Esophagus muscularis mucosa (tissue), 4 donors: ENCODE measurements around the gene BTLA. TPM values are rescaled to one million over a fixed set of nuclear protein-coding genes. Genes with fewer than 3 reads are reported as not detected.

ENCODE experiments used
- DNase-seq: peaks from one replicate; pipeline ENCODE4 v3.0.0-alpha.2; 2017; ENCODE audit errors: extremely low spot score
- H3K27ac ChIP-seq, 4 donors: fragments of 200-600 bp; sonication (generic); replicated peaks in 1 of 4; 1 replicate in 3 of 4; 2 replicates in 1 of 4; pipeline ENCODE4 v1.5.1; 2016 to 2019; ENCODE audit warnings: mild to moderate bottlenecking in 1 of 4
- H3K27me3 ChIP-seq, 4 donors: fragments of 200-600 bp; sonication (generic); one replicate each; pipeline versions ENCODE4 v1.5.1 to v1.6.0; 2016 to 2019
- H3K36me3 ChIP-seq, 4 donors: fragments of 200-600 bp; sonication (generic); one replicate each; pipeline ENCODE4 v1.5.1; 2016 to 2019
- H3K4me1 ChIP-seq, 4 donors: fragments of 200-600 bp; sonication (generic); one replicate each; pipeline ENCODE4 v1.5.1; 2016 to 2019
- H3K4me3 ChIP-seq, 4 donors: fragments of 200-600 bp; sonication (generic); 1 replicate in 2 of 4; 2 replicates in 2 of 4; pipeline ENCODE4 v1.5.1; 2016 to 2019; ENCODE audit warnings: mild to moderate bottlenecking in 4 of 4, moderate library complexity in 1 of 4
- H3K9me3 ChIP-seq, 4 donors: fragments of 200-600 bp; sonication (generic); 1 replicate in 3 of 4; 2 replicates in 1 of 4; pipeline ENCODE4 v1.5.1; 2016 to 2019
- CTCF ChIP-seq, 3 experiments: fragments of 200-600 bp in 2 of 3; fragments of 450-650 bp in 1 of 3; sonication (generic) in 2 of 3; IDR thresholded peaks; one replicate each; pipeline ENCODE4 v1.5.1; 2017 to 2019; ENCODE audit warnings: antibody characterized with exemption in 3 of 3, mild to moderate bottlenecking in 2 of 3, moderate library complexity in 1 of 3
- EP300 ChIP-seq: sonication (generic); formaldehyde crosslinking; IDR thresholded peaks from one replicate; pipeline ENCODE4 v1.6.1; 2017; ENCODE audit warnings: antibody characterized with exemption
- POLR2A ChIP-seq: fragments of 450-650 bp; IDR thresholded peaks from one replicate; pipeline ENCODE4 v1.6.1; 2017; ENCODE audit warnings: antibody characterized with exemption, moderate library complexity, mild to moderate bottlenecking, low read depth
- POLR2AphosphoS5 ChIP-seq, 2 donors: sonication (generic); formaldehyde crosslinking; IDR thresholded peaks; one replicate each; pipeline ENCODE4 v1.6.1; 2017; ENCODE audit warnings: antibody characterized with exemption in 2 of 2
- WGBS: methylation state at CpG from one replicate; pipeline ENCODE4 v1.1.5; 2018; 5-methylcytosine and 5-hydroxymethylcytosine counted together
- intact Hi-C: fragments of 100-400 bp; cut with DNase I; formaldehyde crosslinking; loops from one replicate; pipeline ENCODE4 v1.15.1; 2023
- total RNA-seq, 4 donors: library from RNA; depleted of rRNA; stranded (reverse); fragments of >200 nt; gene quantifications; one replicate each; pipeline versions ENCODE4 v1.1.0 to v1.2.1, GENCODE V29; 2016

Gene BTLA
- total RNA-seq, 4 donors from 2014 or later, result 1.5 TPM; not detected in 3

GRCh38 chr3:112472691-112473090, 26.6 kb downstream of the BTLA start:
- no peaks in the 10 kb centered on the region for H3K9me3 ChIP-seq
- TF ChIP-seq EP300, result no peak
- no peak for TF ChIP-seq POLR2AphosphoS5 (IDR thresholded peaks at IDR 0.05)
- no peak for TF ChIP-seq POLR2A
- no peak for TF ChIP-seq CTCF (IDR thresholded peaks at IDR 0.05)
- H3K36me3 ChIP-seq, result no peaks in the 10 kb centered on the region

GRCh38 chr3:112471596-112472325, 27.5 kb downstream of the BTLA start:
- WGBS, result 89% methylated on average over 4 of the region's 4 CpGs
- no peak for DNase-seq
- intact Hi-C loops, result no loop called here

More at GRCh38 chr3:112472691-112473090, 26.6 kb downstream of the BTLA start:
- WGBS, result 83% methylated on average over 1 of the region's 1 CpG
- no peaks in the 10 kb centered on the region for H3K4me1 ChIP-seq
- no peak for DNase-seq
- H3K27ac ChIP-seq, result no peak overlapping the region
- intact Hi-C loops, result no loop called here
- no peaks in the 10 kb centered on the region for H3K27me3 ChIP-seq
- H3K4me3 ChIP-seq, result no peak overlapping the region

GRCh38 chr3:112470788-112471187, 28.5 kb downstream of the BTLA start:
- intact Hi-C loops, result no loop called here
- no peaks in the 10 kb centered on the region for H3K27me3 ChIP-seq
- TF ChIP-seq POLR2A, result no peak
- no peak for TF ChIP-seq EP300
- no peaks in the 10 kb centered on the region for H3K9me3 ChIP-seq
- no peaks in the 10 kb centered on the region for H3K4me1 ChIP-seq
- H3K4me3 ChIP-seq, result no peak overlapping the region
- no peak for DNase-seq
- H3K36me3 ChIP-seq, result no peaks in the 10 kb centered on the region
- H3K27ac ChIP-seq, result no peak overlapping the region
- WGBS, result 96% methylated on average over 4 of the region's 4 CpGs

More at GRCh38 chr3:112471596-112472325, 27.5 kb downstream of the BTLA start:
- Histone ChIP-seq H3K9me3 (no peaks in the 10 kb centered on the region), H3K36me3 (no peaks in the 10 kb centered on the region), H3K4me3 (no peak overlapping the region), H3K27ac (no peak overlapping the region), H3K4me1 (no peaks in the 10 kb centered on the region), H3K27me3 (no peaks in the 10 kb centered on the region)
- no peak for TF ChIP-seq POLR2A
- TF ChIP-seq EP300, result no peak
- TF ChIP-seq POLR2AphosphoS5 (IDR thresholded peaks at IDR 0.05), result no peak
- no peak for TF ChIP-seq CTCF (IDR thresholded peaks at IDR 0.05)

- H3K4me1 ChIP-seq, result no peaks in the 10 kb centered on the region
- no peaks in the 10 kb centered on the region for H3K27me3 ChIP-seq
- no peak for DNase-seq
- intact Hi-C loops, result no loop called here
- no peaks in the 10 kb centered on the region for H3K9me3 ChIP-seq
- H3K36me3 ChIP-seq, result no peaks in the 10 kb centered on the region
- H3K27ac ChIP-seq, result no peak overlapping the region
- TF ChIP-seq EP300 (no peak), CTCF (IDR thresholded peaks at IDR 0.05) (no peak), POLR2A (no peak), POLR2AphosphoS5 (IDR thresholded peaks at IDR 0.05) (no peak)
- no peak overlapping the region for H3K4me3 ChIP-seq
Observed at GRCh38 chr3:112469671-112470070, 29.6 kb downstream of the BTLA start.

- DNase-seq, result no peak
- Histone ChIP-seq H3K36me3 (no peaks in the 10 kb centered on the region), H3K4me3 (no peak overlapping the region), H3K27me3 (no peaks in the 10 kb centered on the region), H3K9me3 (no peaks in the 10 kb centered on the region), H3K4me1 (no peaks in the 10 kb centered on the region), H3K27ac (no peak overlapping the region)
- intact Hi-C loops, result no loop called here
- 63% methylated on average over 1 of the region's 1 CpG for WGBS
- no peak for TF ChIP-seq POLR2A
- TF ChIP-seq POLR2AphosphoS5 (IDR thresholded peaks at IDR 0.05), result no peak
- no peak for TF ChIP-seq EP300
- no peak for TF ChIP-seq CTCF (IDR thresholded peaks at IDR 0.05)
Observed at GRCh38 chr3:112467539-112467938, 31.7 kb downstream of the BTLA start.
